ENCODE data around the gene RASGRF2. TPM values are rescaled to one million over a fixed set of nuclear protein-coding genes. Genes with fewer than 3 reads are reported as not detected.

The RASGRF2 gene
- total and polyA plus RNA-seq, 9 of the 15 experiments (the other 6 are each of a cell fraction or from before 2014, with no cell fraction given): 0.01 to 0.22 (median 0.08) TPM; not detected in 2

- no peaks in the 10 kb centered on the region for H3K9me3 ChIP-seq (replicated peaks; ENCODE audit: control insufficient read depth, insufficient read depth, low read depth, low read length)
- ChIA-PET POLR2A (interaction anchor here (0.7 kb wide), 1 partner anchor 1658 kb away, joined by 3 read pairs; no protein-coding TSS in a partner anchor), CTCF (ENCODE audit: low intra/inter-chr PET ratio) (no interaction called here)
- H2AFZ ChIP-seq (ENCODE audit: low read depth, low read length): no peak overlapping the region
- no peak overlapping the region for H3K27ac ChIP-seq (ENCODE audit: extremely low read depth, low read depth, low read length)
- no peaks in the 10 kb centered on the region for H3K4me1 ChIP-seq (replicated peaks in 1 of 2; ENCODE audit: control insufficient read depth in 2 of 2, insufficient read depth in 2 of 2, low read length in 2 of 2)
- in situ Hi-C loops (cut with MboI) (no loop called here), intact Hi-C loops (cut with micrococcal nuclease) (no loop called here)
- H3K27me3 ChIP-seq (ENCODE audit: control insufficient read depth in 2 of 2, insufficient read depth in 2 of 2, low read length in 2 of 2): no peaks in the 10 kb centered on the region
- H3K4me3 ChIP-seq: no peak overlapping the region
- no peak overlapping the region for H3K4me2 ChIP-seq (ENCODE audit: insufficient read depth, low read length)
- no peak overlapping the region for H3K9ac ChIP-seq (ENCODE audit: insufficient read depth in 1 of 2, low read depth in 2 of 2, low read length in 2 of 2)
- ATAC-seq (no peak), DNase-seq (ENCODE audit: extremely low read depth in 1 of 4, low spot score in 3 of 4) (no peak), FAIRE-seq (no peak)
- no TSS peak for BruUV-seq (replicated peaks)
- H3K79me2 ChIP-seq (ENCODE audit: control insufficient read depth, insufficient read depth, low read length): no peaks in the 10 kb centered on the region
- H4K20me1 ChIP-seq (replicated peaks; ENCODE audit: control insufficient read depth, insufficient read depth, low read length): no peaks in the 10 kb centered on the region
- H3K9me1 ChIP-seq (ENCODE audit: control insufficient read depth, insufficient read depth, low read length): no peaks in the 10 kb centered on the region
- no peaks in the 10 kb centered on the region; the same call in 2 of the 3 replicates for H3K36me3 ChIP-seq (ENCODE audit: control insufficient read depth, insufficient read depth, low read length)
- WGBS (ENCODE audit: insufficient coverage, low coverage, missing lambda C conversion rate): 56% methylated on average over 8 of the region's 8 CpGs
- no peak for TF ChIP-seq ADNP (tag; IDR thresholded peaks at IDR 0.05)
- no peak for TF ChIP-seq TOE1 (IDR thresholded peaks at IDR 0.05; ENCODE audit: borderline replicate concordance)
- TF ChIP-seq TOE1 (CRISPR knock-in tag; IDR thresholded peaks at IDR 0.05; ENCODE audit: borderline replicate concordance, low read depth): no peak
- TF ChIP-seq FOXA1 (IDR thresholded peaks at IDR 0.05; ENCODE audit: borderline replicate concordance): no peak
- TF ChIP-seq CBFA2T3 (IDR thresholded peaks at IDR 0.05): no peak
- no peak for TF ChIP-seq NR2F6 (CRISPR knock-in tag; IDR thresholded peaks at IDR 0.05)
- no peak for TF ChIP-seq HEY1 (CRISPR knock-in tag; IDR thresholded peaks at IDR 0.05; ENCODE audit: borderline replicate concordance)
- no peak for TF ChIP-seq USF2 (CRISPR knock-in tag; IDR thresholded peaks at IDR 0.05)
- TF ChIP-seq ZFP1 (CRISPR knock-in tag; IDR thresholded peaks at IDR 0.05): no peak
- TF ChIP-seq, protein P1, sequence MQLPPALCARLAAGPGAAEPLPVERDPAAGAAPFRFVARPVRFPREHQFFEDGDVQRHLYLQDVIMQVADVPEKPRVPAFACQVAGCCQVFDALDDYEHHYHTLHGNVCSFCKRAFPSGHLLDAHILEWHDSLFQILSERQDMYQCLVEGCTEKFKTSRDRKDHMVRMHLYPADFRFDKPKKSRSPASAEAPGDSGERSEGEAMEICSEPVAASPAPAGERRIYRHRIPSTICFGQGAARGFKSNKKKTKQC (CRISPR knock-in tag; IDR thresholded peaks at IDR 0.05): no peak
- TF ChIP-seq ZNF3 (CRISPR knock-in tag; IDR thresholded peaks at IDR 0.05): no peak
- TF ChIP-seq FOSL1 (tag; conservative IDR thresholded peaks at IDR 0.05): no peak
- TF ChIP-seq GATA2 (CRISPR knock-in tag; IDR thresholded peaks at IDR 0.05): no peak
- TF ChIP-seq NFE2 (IDR thresholded peaks at IDR 0.05; ENCODE audit: low read depth): no peak
- no peak for TF ChIP-seq ZNF263 (CRISPR knock-in tag; IDR thresholded peaks at IDR 0.05; ENCODE audit: borderline replicate concordance)
- no peak for TF ChIP-seq IRF2 (CRISPR knock-in tag; IDR thresholded peaks at IDR 0.05)
- no peak for TF ChIP-seq TCF7 (IDR thresholded peaks at IDR 0.05; ENCODE audit: borderline replicate concordance)
These were observed 281.9 kb downstream of the RASGRF2 start for GRCh38 chr5:81241961-81242648.

Measured in K562 (cell line).